DND-41 (cell line): ENCODE measurements around the gene ATXN2.

Experiments used
- CTCF ChIP-seq: IDR thresholded peaks from 2 replicates; pipeline ENCODE4 v1.5.1; 2012; ENCODE audit warnings: borderline replicate concordance, low read length, moderate library complexity, mild to moderate bottlenecking; ENCODE audit not compliant: poor library complexity, severe bottlenecking; ENCODE audit errors: extremely low read depth
- EZH2 ChIP-seq: IDR thresholded peaks from 3 replicates; pipeline ENCODE4 v1.6.1; 2012; ENCODE audit warnings: borderline replicate concordance, low read depth, mild to moderate bottlenecking, moderate library complexity, low read length, inconsistent platforms; ENCODE audit not compliant: severe bottlenecking

DNA sequence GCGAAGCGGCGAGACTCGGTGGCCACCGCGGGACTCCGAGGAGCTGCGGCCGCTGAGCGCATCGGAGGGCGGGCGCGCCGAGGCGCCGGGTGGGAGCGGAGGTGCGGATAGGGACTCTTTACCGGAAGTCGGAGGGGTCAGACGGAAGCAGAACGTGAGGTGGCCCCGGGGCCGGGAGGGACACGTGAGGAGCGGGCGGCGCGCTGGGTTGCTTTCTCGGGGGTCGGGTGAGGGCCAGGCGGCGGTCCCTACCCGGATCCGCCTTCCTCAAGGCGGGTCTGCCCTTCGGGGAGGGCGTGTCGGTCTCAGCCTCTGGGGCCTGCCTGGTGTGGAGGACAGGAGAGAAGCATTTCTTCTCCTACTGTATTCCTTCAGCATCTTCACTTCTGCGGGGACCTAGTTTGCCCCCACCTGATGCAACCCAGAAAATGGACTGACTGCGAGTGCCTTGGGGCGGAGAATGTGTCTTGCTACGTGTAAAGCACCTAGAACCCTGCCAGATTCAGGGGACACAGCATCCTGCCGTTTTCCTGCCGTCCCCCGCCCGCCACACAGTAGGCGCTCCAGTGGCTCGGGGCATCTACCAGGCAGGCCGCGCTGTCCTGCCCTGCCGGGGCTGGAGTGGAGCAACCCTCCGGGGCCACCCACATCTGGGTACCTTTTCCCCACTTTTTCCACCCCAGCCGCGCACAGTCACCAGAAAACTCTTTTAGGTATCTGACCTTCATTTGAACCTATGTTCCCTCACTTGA, 514 bp upstream of the ATXN2 start:
- TF ChIP-seq CTCF = no peak
- TF ChIP-seq EZH2 = no peak
